ENCODE results near the gene ZNF592.

DNA sequence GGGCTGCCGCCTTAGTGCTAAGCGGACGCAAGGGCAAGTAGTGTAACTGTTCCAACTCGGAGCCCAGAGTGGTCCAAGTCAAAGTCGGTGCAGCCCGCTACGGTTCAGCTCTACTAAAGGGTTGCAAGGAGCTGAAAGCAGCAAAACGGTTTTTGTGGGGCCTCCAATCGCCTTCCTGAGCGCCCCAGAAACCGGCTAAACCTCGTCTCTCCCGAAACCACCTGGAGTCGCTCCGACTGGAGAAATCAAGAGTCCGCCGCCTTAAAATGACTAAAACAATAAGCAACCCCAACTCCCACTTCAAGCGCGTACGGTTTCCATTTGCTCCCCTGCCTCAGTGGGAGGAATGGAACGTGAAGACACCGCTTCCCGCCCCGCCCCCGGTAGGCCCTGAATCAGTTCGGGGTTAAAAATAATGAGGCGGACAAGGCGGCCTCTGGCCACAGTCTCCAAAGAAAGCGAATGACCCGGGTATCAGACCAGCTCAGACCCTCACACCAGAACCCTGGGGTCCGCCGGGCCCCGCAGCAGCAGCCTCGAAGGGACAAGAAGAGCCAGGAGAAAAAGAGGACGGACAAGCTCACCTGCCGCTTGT, 32.9 kb upstream of the ZNF592 start:
- TF ChIP-seq MYC (IDR thresholded peaks at IDR 0.05; ENCODE audit: borderline replicate concordance, low read length) (no peak), EP300 (IDR thresholded peaks at IDR 0.05) (no peak), EHMT2 (IDR thresholded peaks at IDR 0.05; ENCODE audit: low read depth) (no peak), RFX5 (IDR thresholded peaks at IDR 0.05) (no peak), NR3C1 (IDR thresholded peaks at IDR 0.05) (no peak), POLR2A (IDR thresholded peaks at IDR 0.05; ENCODE audit: low read length) (no peak), CHD2 (IDR thresholded peaks at IDR 0.05; ENCODE audit: low read length, partially characterized antibody) (no peak), PHF8 (IDR thresholded peaks at IDR 0.05; ENCODE audit: borderline replicate concordance, low read depth) (no peak), CBX2 (IDR thresholded peaks at IDR 0.05; ENCODE audit: borderline replicate concordance, low read depth) (no peak)
- TF ChIP-seq, protein P1, sequence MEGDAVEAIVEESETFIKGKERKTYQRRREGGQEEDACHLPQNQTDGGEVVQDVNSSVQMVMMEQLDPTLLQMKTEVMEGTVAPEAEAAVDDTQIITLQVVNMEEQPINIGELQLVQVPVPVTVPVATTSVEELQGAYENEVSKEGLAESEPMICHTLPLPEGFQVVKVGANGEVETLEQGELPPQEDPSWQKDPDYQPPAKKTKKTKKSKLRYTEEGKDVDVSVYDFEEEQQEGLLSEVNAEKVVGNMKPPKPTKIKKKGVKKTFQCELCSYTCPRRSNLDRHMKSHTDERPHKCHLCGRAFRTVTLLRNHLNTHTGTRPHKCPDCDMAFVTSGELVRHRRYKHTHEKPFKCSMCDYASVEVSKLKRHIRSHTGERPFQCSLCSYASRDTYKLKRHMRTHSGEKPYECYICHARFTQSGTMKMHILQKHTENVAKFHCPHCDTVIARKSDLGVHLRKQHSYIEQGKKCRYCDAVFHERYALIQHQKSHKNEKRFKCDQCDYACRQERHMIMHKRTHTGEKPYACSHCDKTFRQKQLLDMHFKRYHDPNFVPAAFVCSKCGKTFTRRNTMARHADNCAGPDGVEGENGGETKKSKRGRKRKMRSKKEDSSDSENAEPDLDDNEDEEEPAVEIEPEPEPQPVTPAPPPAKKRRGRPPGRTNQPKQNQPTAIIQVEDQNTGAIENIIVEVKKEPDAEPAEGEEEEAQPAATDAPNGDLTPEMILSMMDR (IDR thresholded peaks at IDR 0.05): no peak
- TF ChIP-seq, protein P2, sequence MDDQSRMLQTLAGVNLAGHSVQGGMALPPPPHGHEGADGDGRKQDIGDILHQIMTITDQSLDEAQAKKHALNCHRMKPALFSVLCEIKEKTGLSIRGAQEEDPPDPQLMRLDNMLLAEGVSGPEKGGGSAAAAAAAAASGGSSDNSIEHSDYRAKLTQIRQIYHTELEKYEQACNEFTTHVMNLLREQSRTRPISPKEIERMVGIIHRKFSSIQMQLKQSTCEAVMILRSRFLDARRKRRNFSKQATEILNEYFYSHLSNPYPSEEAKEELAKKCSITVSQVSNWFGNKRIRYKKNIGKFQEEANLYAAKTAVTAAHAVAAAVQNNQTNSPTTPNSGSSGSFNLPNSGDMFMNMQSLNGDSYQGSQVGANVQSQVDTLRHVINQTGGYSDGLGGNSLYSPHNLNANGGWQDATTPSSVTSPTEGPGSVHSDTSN (IDR thresholded peaks at IDR 0.05): no peak
- TF ChIP-seq, protein P3, sequence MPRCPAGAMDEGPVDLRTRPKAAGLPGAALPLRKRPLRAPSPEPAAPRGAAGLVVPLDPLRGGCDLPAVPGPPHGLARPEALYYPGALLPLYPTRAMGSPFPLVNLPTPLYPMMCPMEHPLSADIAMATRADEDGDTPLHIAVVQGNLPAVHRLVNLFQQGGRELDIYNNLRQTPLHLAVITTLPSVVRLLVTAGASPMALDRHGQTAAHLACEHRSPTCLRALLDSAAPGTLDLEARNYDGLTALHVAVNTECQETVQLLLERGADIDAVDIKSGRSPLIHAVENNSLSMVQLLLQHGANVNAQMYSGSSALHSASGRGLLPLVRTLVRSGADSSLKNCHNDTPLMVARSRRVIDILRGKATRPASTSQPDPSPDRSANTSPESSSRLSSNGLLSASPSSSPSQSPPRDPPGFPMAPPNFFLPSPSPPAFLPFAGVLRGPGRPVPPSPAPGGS (IDR thresholded peaks at IDR 0.05): no peak
- TF ChIP-seq, protein P4, sequence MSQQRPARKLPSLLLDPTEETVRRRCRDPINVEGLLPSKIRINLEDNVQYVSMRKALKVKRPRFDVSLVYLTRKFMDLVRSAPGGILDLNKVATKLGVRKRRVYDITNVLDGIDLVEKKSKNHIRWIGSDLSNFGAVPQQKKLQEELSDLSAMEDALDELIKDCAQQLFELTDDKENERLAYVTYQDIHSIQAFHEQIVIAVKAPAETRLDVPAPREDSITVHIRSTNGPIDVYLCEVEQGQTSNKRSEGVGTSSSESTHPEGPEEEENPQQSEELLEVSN (IDR thresholded peaks at IDR 0.05; ENCODE audit: borderline replicate concordance, low read depth): no peak
- TF ChIP-seq, protein P5, sequence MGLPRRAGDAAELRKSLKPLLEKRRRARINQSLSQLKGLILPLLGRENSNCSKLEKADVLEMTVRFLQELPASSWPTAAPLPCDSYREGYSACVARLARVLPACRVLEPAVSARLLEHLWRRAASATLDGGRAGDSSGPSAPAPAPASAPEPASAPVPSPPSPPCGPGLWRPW (IDR thresholded peaks at IDR 0.05): no peak
